ENCODE data around the gene SORCS1. TPM values are rescaled to one million over a fixed set of nuclear protein-coding genes. Genes with fewer than 3 reads are reported as not detected.

SORCS1 gene
- total and polyA plus RNA-seq, 3 donors from 2014 or later: 2.6 to 9.6 (median 4.6) TPM

DNA sequence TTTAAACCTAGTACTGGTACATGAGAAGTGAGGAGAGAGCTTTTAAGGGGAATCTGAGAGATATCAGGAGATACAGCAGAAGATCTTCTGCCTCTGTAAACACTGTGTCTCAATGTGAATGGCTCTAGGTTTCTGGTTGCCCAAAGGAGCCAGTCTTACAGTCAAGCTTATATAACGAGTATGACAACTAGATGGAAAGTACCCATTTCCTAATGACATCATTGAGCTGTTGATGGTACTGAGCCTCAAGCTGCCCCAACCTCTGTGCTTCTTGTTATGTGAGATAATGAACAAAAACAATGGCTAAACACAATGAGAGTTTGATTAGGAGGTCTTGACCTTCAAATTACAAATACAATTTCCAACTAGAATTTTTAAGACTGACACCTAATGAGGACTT lies 451.5 kb downstream of the SORCS1 start:
- intact Hi-C loops (cut with DNase I; ENCODE audit: low total_unique reads): no loop called here
- no peak overlapping the region for H3K4me3 ChIP-seq
- 95 to 100% methylated on average over 1 of the region's 1 CpG for WGBS, 2 donors
- no peaks in the 10 kb centered on the region for H3K27me3 ChIP-seq
- H3K36me3 ChIP-seq (ENCODE audit: low read depth, missing control alignments): no peaks in the 10 kb centered on the region
- TF ChIP-seq, protein P1, sequence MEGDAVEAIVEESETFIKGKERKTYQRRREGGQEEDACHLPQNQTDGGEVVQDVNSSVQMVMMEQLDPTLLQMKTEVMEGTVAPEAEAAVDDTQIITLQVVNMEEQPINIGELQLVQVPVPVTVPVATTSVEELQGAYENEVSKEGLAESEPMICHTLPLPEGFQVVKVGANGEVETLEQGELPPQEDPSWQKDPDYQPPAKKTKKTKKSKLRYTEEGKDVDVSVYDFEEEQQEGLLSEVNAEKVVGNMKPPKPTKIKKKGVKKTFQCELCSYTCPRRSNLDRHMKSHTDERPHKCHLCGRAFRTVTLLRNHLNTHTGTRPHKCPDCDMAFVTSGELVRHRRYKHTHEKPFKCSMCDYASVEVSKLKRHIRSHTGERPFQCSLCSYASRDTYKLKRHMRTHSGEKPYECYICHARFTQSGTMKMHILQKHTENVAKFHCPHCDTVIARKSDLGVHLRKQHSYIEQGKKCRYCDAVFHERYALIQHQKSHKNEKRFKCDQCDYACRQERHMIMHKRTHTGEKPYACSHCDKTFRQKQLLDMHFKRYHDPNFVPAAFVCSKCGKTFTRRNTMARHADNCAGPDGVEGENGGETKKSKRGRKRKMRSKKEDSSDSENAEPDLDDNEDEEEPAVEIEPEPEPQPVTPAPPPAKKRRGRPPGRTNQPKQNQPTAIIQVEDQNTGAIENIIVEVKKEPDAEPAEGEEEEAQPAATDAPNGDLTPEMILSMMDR (IDR thresholded peaks at IDR 0.05): no peak
- no peak for TF ChIP-seq POLR2A (IDR thresholded peaks at IDR 0.05)
- no peaks in the 10 kb centered on the region for H3K9me3 ChIP-seq
- H3K4me1 ChIP-seq: no peaks in the 10 kb centered on the region
- no peak for DNase-seq
- H3K27ac ChIP-seq: no peak overlapping the region

DNA sequence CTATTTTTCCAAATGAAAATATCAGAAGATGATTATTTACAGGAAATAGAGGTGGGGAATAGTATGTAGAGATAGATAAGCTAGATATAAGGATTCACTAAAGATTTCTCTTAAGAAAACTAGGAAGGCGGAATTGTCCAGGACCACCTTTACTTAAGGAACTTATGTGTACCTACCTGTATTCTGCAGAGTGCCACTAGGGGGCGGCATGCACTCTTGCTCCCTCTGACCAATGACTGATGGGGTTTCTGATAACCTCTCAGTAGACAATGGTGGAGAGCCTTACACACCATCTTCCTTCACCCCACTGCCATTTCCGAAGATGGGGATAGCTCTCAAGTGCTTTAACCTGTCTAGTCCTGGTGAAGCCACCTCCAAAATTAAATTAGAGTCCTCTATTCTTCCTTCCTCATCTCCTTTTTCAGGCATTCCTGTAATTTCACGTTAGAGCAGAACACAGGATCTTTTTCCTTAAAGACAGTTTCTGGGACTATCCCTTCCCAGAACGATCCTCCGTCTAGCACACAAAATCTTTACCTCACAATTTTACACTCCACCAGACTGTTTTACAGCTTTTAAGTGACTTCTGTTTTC lies 453.1 kb downstream of the SORCS1 start:
- Histone ChIP-seq H3K27ac (no peak overlapping the region), H3K4me3 (no peak overlapping the region), H3K4me1 (no peaks in the 10 kb centered on the region), H3K36me3 (ENCODE audit: low read depth, missing control alignments) (no peaks in the 10 kb centered on the region), H3K9me3 (no peaks in the 10 kb centered on the region), H3K27me3 (no peaks in the 10 kb centered on the region)
- 76 to 78% methylated on average over 6 of the region's 6 CpGs for WGBS, 2 donors
- TF ChIP-seq POLR2A (IDR thresholded peaks at IDR 0.05): no peak
- TF ChIP-seq, protein P1 (IDR thresholded peaks at IDR 0.05): peak; percentile 29 to 74 (median 56)
- DNase-seq: peak; percentile 89
- intact Hi-C loops (cut with DNase I; ENCODE audit: low total_unique reads): no loop called here

DNA sequence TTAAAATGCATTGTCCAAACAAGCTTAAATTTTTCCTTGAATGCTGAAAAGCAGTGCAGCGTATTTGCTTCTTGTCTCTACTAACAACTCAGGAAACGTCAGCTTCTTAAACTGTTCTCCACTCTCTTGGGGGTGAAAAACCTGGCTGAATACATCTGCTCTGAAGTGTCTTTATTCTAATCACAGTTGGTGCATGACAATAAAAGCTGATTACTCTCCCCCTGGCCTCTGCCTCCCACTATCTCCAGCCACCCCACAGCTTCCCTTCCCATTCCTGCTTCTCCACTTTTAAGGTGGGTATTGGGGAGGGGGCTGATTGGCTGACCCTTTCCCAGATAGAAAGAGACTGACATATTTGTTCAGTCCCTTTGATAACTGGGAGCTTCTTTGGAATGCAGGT lies 456.0 kb downstream of the SORCS1 start:
- 67 to 82% methylated on average over 2 of the region's 2 CpGs for WGBS, 2 donors
- Histone ChIP-seq H3K27ac (no peak overlapping the region), H3K9me3 (no peaks in the 10 kb centered on the region), H3K4me1 (no peaks in the 10 kb centered on the region), H3K36me3 (ENCODE audit: low read depth, missing control alignments) (no peaks in the 10 kb centered on the region), H3K4me3 (no peak overlapping the region), H3K27me3 (no peaks in the 10 kb centered on the region)
- intact Hi-C loops (cut with DNase I; ENCODE audit: low total_unique reads): no loop called here
- no peak for DNase-seq
- TF ChIP-seq POLR2A (IDR thresholded peaks at IDR 0.05): no peak

DNA sequence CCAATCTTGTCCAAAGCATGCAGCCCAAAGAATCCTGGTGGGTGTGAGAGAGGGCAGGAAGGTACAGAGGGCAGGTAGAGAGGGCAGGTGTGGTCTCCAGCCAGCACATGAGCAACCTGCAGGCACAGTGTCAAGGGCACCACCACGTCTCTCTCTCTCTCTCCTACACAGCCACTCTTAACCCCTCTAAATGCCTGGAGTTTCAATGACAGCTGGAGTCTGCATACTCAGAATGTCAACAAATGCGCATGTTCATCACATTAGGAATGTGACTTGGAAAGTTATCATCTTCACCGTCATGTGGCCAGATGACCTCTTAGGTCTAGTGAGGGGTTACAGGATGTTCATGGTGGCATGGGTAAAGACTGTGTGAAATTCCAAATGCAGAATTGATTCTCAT lies 456.8 kb downstream of the SORCS1 start:
- WGBS, 2 donors: 75 to 91% methylated on average over 3 of the region's 3 CpGs
- H3K27ac ChIP-seq: no peak overlapping the region
- H3K9me3 ChIP-seq: no peaks in the 10 kb centered on the region
- no peaks in the 10 kb centered on the region for H3K4me1 ChIP-seq
- no peak overlapping the region for H3K4me3 ChIP-seq
- H3K36me3 ChIP-seq (ENCODE audit: low read depth, missing control alignments): no peaks in the 10 kb centered on the region
- no peak for DNase-seq
- intact Hi-C loops (cut with DNase I; ENCODE audit: low total_unique reads): no loop called here
- no peaks in the 10 kb centered on the region for H3K27me3 ChIP-seq
- TF ChIP-seq, protein P1 (IDR thresholded peaks at IDR 0.05): no peak
- no peak for TF ChIP-seq POLR2A (IDR thresholded peaks at IDR 0.05)

DNA sequence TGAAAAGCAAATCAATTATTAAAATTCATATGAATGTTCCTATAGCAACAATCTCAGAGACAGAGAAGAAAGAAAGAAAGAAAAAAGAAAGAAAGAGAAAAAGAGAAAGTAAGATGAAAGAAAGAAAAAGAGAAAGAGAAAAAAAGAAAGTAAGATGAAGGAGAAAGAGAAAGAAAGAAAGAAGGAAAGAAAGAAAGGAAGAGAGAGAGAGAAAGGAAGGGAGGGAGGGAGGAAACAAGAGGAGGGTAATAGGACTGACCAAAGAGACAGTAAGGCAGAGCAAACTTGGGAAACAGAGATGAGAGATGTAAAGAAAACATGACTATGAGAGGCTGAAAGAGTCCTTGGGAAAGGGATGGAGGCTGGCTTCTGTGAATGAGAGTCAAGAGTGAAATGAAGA lies 458.4 kb downstream of the SORCS1 start:
- no peak for DNase-seq
- no peak overlapping the region for H3K27ac ChIP-seq
- H3K4me3 ChIP-seq: no peak overlapping the region
- no peaks in the 10 kb centered on the region for H3K27me3 ChIP-seq
- H3K4me1 ChIP-seq: no peaks in the 10 kb centered on the region
- no peaks in the 10 kb centered on the region for H3K9me3 ChIP-seq
- no peak for TF ChIP-seq POLR2A (IDR thresholded peaks at IDR 0.05)
- TF ChIP-seq, protein P1 (IDR thresholded peaks at IDR 0.05): no peak
- intact Hi-C loops (cut with DNase I; ENCODE audit: low total_unique reads): no loop called here
- H3K36me3 ChIP-seq (ENCODE audit: low read depth, missing control alignments): no peaks in the 10 kb centered on the region
